GM21723 (cell line): Measurements from ENCODE around the gene ALDH1A3.

ENCODE experiments used
- ATAC-seq: cut with Tn5 transposase; IDR thresholded peaks from one replicate; pipeline ENCODE4 v1.9.1; 2021; ENCODE audit warnings: mild to moderate bottlenecking, moderate library complexity; ENCODE audit not compliant: unreplicated experiment

Gene ALDH1A3

DNA sequence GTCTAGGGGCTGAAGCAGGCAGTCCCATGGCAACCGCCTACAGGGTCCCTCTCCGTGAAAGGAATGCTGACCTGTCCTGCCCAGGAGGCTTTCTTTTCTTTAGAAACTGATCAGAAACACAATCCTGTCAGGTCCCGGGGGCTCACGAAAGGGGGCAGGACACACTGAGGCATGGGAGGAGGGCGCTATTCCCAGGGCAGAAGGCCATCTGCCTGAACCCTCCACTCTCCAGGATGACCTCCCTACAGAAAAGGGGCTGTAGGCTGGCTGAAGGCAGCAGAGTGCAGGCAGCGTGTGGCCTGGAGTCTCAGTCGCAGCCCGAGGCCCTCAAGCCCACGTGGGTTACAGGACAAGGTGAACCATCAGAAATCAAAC, 21.2 kb downstream of the ALDH1A3 start:
- no peak for ATAC-seq

DNA sequence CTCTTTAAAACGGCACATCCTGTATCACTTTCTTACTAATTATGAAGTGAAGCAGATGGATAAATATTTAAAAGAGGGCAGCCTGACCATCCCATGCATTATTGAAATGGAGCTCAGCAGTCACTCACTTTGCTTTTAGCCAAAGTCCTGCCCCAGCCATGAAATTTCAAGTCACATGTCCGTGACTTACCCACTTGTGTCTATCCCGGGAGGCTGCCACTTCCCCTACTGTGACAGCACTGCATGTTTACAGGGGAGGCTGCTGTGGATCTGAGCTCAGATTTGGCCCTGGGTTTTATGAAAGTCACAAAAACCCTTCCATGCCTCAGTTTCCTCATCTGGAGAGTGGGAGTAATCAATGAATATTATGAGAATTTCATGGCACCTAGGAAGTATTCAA, 21.7 kb downstream of the ALDH1A3 start:
- ATAC-seq, result no peak

DNA sequence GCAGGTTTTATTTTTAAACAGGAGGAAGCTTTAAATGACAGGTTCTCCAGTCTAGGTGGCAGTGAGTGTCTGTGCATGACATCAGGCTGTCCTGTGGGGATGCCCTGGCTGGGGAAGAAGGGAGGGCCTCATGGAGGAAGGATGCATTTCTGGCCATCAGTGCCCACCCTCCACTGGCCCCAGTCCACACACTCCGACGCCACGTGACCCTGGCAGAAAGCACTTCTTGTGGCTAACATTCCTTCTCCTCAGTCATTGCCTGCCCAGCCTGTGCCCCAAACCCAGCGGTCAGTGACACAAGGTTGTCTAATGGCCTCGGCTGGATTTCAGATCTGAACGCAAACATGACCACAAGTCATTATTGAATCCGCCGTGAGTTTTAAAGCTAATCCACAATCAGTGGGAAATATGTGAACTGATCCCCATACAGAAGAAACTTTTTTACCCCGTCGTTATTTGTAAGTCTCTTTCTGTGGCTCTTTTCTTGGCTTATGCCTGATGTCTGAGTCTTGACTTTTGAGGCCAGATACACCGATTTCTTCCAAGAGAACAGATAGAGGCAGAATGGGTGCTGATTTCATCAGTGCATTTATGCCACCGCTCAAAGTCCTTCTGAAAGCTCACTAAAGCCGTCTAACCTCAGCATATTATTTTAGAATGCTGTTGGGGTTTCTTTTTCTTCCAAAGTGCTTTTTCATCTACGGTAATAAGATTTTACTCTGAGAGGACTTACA, 22.2 kb downstream of the ALDH1A3 start:
- no peak for ATAC-seq

DNA sequence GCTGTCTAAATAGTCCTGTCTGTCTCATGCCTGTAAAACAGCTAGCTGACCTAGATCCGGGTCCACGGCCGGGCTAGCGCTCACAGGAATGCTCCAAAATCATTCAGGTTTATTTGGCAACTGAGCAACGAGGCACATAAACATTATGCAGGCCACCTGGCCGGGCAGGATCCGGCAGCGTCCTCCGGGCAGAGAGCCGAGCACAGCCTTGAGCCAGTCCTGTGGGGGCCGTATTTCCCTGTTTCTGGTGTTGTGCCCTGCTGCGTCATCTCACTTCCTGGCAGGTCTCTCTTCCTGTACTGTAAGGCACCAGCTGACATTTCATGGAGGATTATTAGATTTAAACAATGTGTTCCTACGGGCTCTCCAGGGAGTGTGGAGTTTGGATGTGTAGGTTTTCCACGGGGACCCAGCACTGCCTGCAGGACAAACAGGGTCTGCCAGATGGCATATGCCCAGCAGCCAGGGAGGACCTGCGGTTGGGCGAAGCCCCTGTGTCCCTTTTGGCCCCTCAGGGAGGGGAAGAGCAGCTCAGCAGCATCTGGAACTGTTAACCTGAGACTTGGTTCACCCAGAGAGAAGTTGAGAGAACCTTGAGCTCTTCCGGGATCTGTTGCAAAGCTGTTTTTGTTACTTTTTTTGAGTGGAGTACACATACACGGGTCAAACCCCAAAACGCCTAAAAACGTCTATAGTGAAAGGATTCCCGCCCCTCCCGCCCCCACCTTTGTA, 23.0 kb downstream of the ALDH1A3 start:
- no peak for ATAC-seq

DNA sequence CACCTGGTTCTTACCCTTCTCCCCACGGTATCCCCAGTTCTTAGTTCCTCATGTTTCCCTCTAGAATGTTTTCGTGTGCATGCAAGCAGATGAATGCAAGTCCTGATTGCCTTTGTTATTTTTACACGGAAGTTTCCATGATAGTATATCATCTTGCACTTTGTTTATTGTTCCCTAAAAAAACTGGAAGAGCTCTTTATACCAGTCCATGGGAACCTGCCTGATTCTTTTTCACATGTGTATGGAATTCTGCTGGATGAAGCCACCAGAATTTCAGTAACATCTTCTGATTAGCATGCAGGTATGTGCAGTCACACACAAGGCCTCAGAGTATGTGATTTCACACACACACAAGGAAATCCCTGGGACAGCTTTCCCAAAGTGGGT, 23.5 kb downstream of the ALDH1A3 start:
- no peak for ATAC-seq

DNA sequence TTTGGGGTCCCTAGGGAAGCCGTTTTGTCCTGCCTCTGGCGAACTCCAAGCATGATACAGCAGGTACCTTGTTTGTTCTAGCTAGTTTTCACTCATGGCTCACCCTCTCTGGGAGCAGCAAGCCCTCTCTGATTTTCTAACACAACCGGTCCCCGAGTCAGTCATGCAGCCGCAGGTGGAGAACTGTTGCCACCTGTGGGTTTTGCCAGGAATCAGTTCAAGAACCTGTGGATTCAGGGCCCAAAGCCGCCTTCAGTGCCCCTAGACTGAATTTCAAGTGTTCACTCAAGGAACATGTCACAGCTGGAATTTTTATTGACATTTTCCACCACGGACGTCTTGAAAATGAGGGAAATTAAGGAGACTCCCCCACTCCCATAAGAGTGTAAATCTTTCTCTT, 26.2 kb downstream of the ALDH1A3 start:
- ATAC-seq, result no peak

DNA sequence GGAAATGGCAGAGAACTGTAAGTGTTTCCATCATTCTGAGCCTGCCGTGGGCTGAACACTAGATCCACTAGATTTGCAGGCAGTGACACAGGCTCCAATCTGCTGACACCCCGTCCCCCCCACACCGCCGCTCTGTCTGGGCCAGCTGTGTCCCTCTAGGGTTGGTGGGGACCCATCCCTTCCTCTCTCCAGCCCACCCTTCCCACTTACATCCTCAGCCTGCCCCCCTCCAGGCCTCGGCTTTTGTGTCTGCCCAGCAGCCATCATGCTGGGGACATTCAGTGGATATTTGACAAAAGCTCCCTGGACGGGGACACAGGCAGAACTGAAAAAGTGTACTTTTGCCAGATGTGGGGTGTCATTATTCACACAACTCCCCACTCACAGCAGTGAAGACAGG, 28.8 kb downstream of the ALDH1A3 start:
- ATAC-seq, result no peak

DNA sequence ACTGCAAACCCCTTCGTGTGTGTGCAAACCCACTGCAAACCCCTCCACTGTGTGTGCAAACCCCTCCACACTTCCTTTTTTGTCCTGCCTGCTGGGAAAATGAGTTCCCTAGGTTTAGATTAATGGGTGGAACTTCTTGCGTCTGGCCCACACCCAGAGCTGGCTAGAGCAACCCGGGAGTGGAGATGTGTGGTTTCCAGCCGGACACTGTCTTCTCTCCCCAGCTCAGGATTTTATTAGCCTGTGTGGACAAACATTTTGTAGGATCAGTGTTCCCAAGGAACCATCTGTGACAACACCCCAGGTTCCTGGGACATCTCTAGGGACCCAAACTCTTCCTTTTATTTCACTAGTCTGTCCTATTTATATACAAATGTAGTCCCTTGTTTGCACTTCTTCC, 29.9 kb downstream of the ALDH1A3 start:
- ATAC-seq, result no peak

DNA sequence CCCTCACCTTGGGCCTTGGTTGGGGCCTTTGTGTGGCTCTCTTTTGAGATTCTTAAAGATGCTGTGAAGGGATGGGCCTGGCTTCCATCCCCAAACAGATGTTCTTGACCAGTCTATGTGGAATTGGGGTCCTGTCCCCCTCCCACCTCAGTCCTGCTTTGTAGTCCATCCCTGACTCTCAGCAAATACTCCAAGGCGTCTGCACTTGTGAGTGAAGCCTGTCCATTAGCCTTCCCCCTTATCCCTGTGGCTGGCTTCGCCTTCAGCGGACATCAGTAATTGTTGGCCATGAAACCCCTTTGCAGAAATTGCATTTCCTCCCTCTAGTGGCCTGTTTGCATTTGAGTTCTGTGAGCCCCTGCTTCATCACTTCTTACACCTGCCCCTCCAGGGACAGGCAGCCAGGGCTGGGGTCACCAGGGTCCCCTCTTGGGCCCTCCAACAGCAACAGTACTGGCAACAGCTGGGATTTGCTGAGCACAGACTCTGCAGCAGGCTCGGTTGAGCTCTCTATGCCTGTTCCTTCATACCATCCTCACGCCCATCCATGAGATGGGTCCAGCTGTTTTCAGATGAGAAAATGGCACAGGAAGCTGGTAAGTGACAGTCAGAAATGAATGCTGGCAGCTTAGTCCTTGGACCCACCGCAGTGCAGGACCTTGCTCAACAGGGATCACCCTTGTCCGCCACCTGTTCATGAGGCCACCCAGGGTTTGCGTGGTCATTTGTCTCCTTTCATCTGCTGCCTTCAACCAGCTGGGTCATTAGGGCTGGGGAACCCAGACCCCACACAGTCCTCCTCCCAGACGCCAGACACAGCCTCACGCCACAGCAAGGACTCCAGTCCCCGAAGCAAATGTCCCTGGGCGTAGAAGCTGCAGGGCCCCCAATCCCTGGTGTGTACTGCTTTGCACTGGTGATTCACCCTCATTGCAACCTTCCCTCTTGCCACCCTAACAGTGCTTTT, 30.6 kb downstream of the ALDH1A3 start:
- no peak for ATAC-seq

DNA sequence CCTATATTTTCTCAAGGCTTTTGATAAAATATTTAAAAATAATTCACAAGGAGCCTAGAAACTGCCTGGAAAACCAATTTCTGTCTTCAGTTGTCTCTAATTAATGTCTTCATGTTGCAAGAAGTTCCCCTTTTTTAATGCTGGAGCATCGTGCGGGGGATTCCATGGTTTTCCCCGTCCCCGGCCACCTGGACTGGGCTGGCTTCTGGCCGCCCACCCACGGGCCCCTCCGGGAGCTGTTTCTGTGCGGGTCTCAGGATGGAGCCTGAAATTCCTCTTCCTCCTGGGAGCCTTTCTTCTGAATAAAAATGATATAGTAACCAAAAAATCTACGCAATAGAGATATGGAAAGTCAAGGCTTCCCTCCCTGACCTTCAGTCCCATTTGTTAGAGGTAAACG, 31.5 kb downstream of the ALDH1A3 start:
- ATAC-seq, result no peak

DNA sequence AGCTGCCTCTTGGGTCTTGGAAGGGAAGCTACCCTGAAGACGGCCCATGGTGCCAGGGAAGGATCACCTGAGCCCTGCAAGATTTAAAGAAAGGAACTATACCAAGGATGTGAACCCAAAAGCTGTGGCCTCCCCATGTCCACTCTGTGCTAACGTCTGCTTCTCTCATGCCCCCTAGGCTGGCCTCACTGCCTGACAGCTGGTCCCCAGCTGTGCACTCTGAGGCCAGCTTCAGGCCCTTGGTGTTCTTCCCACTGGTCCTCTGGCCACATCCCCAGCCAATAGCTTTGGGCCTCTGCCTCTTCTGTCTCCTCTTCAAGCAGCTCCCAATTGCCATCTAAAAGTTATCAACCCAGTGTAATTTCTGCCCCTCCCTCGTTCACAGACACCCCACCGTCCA, 34.3 kb downstream of the ALDH1A3 start:
- ATAC-seq, result no peak

DNA sequence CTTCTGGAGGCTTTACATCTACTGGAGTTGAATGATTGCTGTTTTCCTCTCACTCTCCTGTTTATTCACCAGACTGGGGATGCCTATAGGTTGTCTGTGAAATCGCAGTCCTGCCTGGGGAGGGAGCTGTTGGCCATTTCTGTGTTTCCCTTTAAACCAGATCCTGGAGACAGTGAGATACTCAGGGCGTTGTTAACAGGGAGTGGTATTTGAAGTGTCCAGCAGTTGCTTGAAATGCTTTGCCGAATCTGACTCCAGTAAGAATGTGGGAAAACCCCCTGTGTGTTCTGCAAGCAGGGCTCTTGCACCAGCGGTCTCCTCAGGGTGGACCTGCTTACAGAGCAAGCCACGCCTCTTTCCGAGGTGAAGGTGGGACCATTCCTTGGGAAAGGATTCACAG, 35.2 kb downstream of the ALDH1A3 start:
- ATAC-seq, result no peak

DNA sequence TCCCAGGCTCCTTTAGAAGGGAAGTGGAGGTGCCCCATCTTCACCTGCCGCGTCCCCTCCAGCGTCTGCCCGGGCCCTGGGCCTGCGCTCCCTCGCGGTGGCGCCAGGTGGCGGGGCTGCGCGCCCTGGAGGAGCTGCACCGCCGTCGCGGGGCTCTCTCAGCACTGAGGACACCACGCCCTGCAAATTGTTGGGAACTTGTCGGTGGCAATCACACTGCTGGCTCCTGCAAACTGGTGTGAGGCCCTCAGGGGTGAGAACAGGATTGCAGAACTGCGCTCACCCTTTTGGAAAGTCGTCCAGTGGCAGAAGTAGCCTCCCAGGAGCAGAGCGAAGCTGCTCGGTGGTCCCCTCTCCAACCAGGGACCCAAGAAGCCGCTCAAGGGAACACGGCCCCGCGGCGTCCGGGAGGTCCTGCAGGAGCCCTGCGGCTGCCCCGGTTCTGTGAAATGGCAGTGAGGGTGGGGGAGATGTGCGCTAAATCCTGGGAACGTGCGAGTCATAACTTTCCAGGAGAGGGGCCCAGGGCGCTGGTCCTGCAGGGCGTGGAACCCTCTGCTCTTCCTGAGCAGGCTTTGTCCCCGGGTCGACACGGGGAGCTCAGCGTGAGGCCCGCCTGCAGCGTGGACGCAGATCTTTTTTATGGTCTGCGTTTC, 38.5 kb downstream of the ALDH1A3 start:
- ATAC-seq, result peak; percentile 50

DNA sequence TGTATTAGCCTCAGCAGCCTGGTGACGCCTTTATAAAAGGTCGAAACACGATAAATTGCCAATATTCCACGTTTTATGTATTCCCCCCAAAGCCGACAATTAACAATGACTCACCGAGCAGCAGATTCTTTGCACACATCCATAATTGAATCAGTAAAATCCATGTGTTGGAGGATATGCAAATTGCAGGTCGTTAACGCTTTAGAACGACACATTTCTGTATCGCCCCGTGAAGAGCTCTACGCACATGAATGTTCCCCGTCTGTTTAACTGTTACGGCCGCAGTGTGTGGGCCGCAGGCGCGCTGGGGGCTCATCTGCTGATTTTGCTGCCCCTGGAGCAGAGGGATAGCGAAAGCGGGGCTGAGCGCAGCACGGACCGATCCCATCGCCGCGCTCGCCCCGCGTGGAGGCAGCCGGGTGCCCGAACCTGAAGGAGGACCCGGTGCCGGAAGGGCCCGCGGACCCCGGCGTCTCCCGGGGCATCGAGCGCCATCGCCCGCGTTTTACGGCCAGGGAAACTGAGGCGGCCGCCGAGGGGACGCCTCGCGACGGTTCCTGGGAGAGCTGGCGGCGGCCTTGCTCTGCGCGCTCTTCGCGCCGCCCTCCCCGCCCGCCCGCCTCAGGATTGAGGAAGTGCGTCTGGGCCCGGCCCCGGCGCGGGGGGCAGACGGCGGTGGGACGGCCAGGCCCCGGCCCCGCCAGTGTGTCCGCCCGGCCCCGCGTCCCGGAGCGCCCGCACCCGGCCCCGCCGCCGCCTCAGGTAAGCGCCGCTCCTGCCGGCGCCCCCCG, 39.3 kb downstream of the ALDH1A3 start, which contains the start of gene LRRK1:
Gene LRRK1 (plus strand): TSS at position 668 of the 791 bp plus-strand sequence. CDS start 5,276 bp downstream, outside the sequence.
- peak; percentile 27 for ATAC-seq

DNA sequence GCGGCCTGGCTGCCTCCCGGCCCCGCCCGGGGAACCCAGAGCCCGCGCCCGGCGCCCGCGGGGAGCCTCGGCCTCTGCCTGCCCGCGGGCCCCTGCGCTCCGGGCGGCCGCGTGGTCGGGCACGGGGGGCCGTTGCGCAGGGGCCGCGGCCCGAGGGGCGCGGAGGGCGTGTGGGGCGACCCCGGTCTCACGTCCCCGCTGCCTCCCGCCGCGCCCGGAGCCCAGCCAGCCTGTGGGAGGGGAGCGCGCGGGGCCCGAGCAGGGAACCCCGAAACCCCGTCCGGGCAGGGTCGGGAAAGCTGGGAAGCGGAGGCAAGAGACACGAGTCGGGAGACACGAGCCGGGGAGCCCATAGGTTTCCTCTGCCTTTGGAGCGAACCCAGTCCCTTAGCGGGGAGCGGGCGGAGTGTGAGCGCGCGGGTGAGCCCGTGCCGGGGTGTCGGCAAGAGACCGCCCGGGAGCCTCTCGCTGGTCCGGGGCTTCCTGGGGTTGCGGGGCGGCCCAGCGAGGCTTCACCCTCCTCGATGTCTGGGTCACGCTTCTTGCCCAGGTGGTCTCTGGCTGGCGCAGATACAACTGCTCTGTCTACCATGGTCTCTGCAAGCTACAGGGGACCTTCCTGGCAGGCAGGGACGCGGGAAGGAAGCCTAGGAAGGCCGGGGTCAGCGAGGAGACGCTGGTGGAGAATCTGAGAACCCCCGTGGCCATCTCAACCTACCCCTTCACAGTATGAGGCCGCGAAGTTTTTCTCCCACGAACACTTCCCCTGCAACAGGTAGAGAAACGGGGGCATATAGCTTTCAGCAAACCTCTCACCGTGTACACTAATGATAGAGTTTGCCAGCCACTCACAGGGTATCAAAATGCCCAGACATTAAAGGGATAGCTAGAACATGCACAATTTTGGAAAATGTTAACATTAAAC, 40.1 kb downstream of the ALDH1A3 start:
- peak; percentile 15 for ATAC-seq

DNA sequence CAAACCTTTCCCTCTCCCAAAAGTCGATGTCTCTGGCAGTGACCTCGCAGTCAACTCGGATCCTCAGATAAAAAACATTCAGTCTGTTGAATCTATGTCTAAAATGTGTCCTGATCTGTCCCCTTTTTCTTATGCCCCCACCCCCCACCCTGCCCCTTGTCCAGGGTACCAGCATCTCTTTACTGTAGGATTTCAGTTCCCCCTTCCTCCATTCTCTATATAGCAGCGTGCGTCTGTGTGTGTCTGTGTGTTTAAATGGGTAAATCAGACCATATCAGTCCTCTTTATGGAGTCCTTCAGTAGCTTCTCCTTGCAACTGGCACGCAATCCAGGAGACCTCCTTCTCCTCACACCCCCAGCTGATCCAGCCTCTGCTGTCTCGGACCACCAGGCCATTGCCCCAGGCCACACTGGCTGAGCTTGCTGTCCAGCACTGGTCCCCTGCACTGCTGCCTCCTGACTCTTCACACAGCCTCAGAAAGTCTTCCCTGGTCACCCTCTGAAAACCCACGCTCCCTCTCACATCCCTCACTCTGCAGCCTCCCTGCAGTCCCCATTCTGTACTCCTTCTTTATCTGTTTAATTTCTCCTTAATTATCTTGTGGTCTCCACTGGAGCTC, 41.0 kb downstream of the ALDH1A3 start:
- peak; percentile 22 for ATAC-seq

DNA sequence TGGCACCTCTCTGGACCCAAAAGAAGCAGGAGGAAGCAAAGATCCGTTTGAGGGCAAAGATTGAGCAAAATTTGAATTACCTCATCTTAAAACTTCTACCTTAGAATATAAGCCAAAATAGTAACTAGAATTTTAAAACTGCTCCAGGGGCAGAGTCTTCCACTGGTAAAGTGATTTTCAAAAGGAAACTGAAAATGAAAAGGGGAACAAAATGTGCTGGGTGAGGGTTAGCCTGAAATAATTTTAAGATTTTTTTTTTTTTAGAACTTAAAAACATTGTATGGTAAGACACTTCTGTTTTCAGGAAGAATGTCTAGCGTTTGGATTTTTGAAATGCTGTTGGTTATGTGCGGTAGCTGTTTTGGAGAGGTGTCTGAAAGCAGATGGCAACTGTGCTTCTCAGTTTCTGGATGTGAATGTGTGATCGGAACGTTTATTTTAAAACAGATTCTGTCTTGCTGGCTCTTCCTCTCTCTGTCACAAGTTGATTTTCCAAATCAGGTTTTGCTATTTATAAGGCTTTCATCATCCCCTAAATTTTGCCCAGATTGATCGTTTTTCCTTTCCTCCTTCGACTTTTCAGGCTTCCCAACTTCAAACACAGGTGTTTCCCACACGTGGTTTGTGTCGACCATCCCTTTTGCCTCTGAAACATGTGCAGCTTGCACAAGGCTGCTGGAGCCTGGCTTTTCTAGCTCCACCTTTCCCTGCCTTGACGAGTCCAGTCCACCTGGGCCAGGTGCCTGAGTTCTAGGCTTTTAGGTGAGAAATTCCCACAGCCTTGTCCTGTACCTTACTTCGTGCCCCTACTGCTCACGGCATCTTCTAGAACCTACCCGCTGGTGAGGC, 42.8 kb downstream of the ALDH1A3 start:
- no peak for ATAC-seq

DNA sequence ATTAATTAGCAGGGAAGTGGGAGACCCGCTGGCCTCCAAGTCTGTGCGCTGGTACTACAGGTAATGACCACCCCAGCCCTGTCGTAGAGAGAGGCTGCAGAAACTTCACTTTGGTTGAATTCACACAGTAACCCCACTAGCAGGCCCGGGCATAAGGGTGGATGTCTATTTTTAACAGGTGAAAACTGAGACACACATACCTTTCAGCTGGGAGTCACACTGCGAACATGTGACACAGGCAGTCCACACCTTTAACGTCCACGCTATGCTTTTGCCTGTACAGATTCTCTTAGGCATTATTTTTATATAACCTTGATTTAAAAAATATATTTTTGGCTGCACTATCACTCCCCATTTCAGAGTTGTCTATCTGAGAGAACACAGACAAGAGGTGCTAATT, 43.4 kb downstream of the ALDH1A3 start:
- ATAC-seq, result no peak
